PC-9 (cell line): Measurements from ENCODE around the gene COL4A1.

Experiments
- EZH2 ChIP-seq: fragments of 200-600 bp; sonication (generic); IDR thresholded peaks from 2 replicates; pipeline ENCODE4 v1.8.0; 2017; ENCODE audit warnings: antibody characterized with exemption, low read depth
- TF ChIP-seq, protein P1 (sequence below): fragments of 200-600 bp; sonication (generic); conservative IDR thresholded peaks from 2 replicates; pipeline ENCODE4 v1.6.1; 2017; ENCODE audit warnings: mixed run types, antibody characterized with exemption, mild to moderate bottlenecking, moderate library complexity

- TF ChIP-seq, protein P1, sequence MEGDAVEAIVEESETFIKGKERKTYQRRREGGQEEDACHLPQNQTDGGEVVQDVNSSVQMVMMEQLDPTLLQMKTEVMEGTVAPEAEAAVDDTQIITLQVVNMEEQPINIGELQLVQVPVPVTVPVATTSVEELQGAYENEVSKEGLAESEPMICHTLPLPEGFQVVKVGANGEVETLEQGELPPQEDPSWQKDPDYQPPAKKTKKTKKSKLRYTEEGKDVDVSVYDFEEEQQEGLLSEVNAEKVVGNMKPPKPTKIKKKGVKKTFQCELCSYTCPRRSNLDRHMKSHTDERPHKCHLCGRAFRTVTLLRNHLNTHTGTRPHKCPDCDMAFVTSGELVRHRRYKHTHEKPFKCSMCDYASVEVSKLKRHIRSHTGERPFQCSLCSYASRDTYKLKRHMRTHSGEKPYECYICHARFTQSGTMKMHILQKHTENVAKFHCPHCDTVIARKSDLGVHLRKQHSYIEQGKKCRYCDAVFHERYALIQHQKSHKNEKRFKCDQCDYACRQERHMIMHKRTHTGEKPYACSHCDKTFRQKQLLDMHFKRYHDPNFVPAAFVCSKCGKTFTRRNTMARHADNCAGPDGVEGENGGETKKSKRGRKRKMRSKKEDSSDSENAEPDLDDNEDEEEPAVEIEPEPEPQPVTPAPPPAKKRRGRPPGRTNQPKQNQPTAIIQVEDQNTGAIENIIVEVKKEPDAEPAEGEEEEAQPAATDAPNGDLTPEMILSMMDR, result no peak
- TF ChIP-seq EZH2, result no peak
Measured at GRCh38 chr13:110272227-110272626, 34.7 kb downstream of the COL4A1 start.
